ENCODE data around the gene ZNF609. TPM values are rescaled to one million over a fixed set of nuclear protein-coding genes. Genes with fewer than 3 reads are reported as not detected.

The ZNF609 gene
- total RNA-seq, 4 donors from 2014 or later, result 38.7 to 50.6 (median 43.9) TPM

GRCh38 chr15:64574301-64575017 is 114.1 kb downstream of the ZNF609 start:
- TF ChIP-seq POLR2A (IDR thresholded peaks at IDR 0.05) (no peak), CTCF (IDR thresholded peaks at IDR 0.05) (no peak)
- H3K9me3 ChIP-seq, result no peaks in the 10 kb centered on the region
- ATAC-seq, result no peak
- peaks cover 0 to 39% (median 4%) of the 10 kb centered on the region in 3 donors for H3K4me1 ChIP-seq
- no peaks in the 10 kb centered on the region for H3K27me3 ChIP-seq
- no peaks in the 10 kb centered on the region for H3K36me3 ChIP-seq
- no peak overlapping the region for H3K4me3 ChIP-seq
- 80% methylated on average over 1 of the region's 1 CpG; no CpG with 5 or more reads in 1 of the 2 donors for WGBS, 2 donors (ENCODE audit: low coverage in 1 of 2)
- H3K27ac ChIP-seq, result peak overlapping the region in 1 of 4 donors; percentile 56

- ATAC-seq, result no peak
- no peaks in the 10 kb centered on the region for H3K36me3 ChIP-seq
- no peaks in the 10 kb centered on the region for H3K27me3 ChIP-seq
- H3K27ac ChIP-seq, result no peak overlapping the region
- WGBS, 2 donors (ENCODE audit: low coverage in 1 of 2), result 98 to 100% methylated on average over 6 to 7 of the region's 9 CpGs
- no peak for TF ChIP-seq CTCF (IDR thresholded peaks at IDR 0.05)
- no peak for TF ChIP-seq EP300 (IDR thresholded peaks at IDR 0.05)
- no peak for TF ChIP-seq POLR2A (IDR thresholded peaks at IDR 0.05)
- no peak for TF ChIP-seq POLR2AphosphoS5 (IDR thresholded peaks at IDR 0.05)
- peaks cover 0 to 19% (median 0%) of the 10 kb centered on the region in 3 donors for H3K9me3 ChIP-seq
- H3K4me3 ChIP-seq, result no peak overlapping the region
- peaks cover 0 to 13% (median 0%) of the 10 kb centered on the region in 3 donors for H3K4me1 ChIP-seq
Observed at GRCh38 chr15:64580696-64581407, 120.5 kb downstream of the ZNF609 start.

- Histone ChIP-seq H3K9me3 (peaks cover 0 to 19% (median 0%) of the 10 kb centered on the region in 3 donors), H3K27ac (no peak overlapping the region), H3K4me1 (peaks cover 0 to 17% (median 0%) of the 10 kb centered on the region in 3 donors), H3K27me3 (no peaks in the 10 kb centered on the region), H3K4me3 (no peak overlapping the region), H3K36me3 (no peaks in the 10 kb centered on the region)
- no peak for TF ChIP-seq CTCF (IDR thresholded peaks at IDR 0.05)
- no peak for TF ChIP-seq POLR2AphosphoS5 (IDR thresholded peaks at IDR 0.05)
- no peak for TF ChIP-seq EP300 (IDR thresholded peaks at IDR 0.05)
- no peak for ATAC-seq
- whole genome bisulfite sequencing, 2 donors (ENCODE audit: low coverage in 1 of 2), result 83 to 94% methylated on average over 2 of the region's 2 CpGs
Observed at GRCh38 chr15:64581408-64581761, 121.0 kb downstream of the ZNF609 start.

GRCh38 chr15:64582202-64582601 is 121.8 kb downstream of the ZNF609 start:
- 96 to 98% methylated on average over 3 of the region's 3 CpGs for WGBS, 2 donors (ENCODE audit: low coverage in 1 of 2)
- H3K9me3 ChIP-seq, result peaks cover 0 to 19% (median 0%) of the 10 kb centered on the region in 3 donors
- no peaks in the 10 kb centered on the region for H3K36me3 ChIP-seq
- no peak overlapping the region for H3K4me3 ChIP-seq
- H3K27me3 ChIP-seq, result no peaks in the 10 kb centered on the region
- peaks cover 0 to 25% (median 0%) of the 10 kb centered on the region in 3 donors for H3K4me1 ChIP-seq
- H3K27ac ChIP-seq, result no peak overlapping the region
- no peak for TF ChIP-seq EP300 (IDR thresholded peaks at IDR 0.05)
- no peak for TF ChIP-seq POLR2A (IDR thresholded peaks at IDR 0.05)
- no peak for TF ChIP-seq POLR2AphosphoS5 (IDR thresholded peaks at IDR 0.05)
- TF ChIP-seq CTCF (IDR thresholded peaks at IDR 0.05), result no peak
- ATAC-seq, result no peak

Data from gastroesophageal sphincter (tissue), 4 donors.